HG02610 (cell line): ENCODE data around the gene THNSL1.
A peak's percentile ranks its signal among the peaks of the same experiment; 100 is the strongest.
"Not testable (repeated sequence)": the region's sequence is repeated elsewhere in the genome, so short reads cannot be mapped to it uniquely, and the experiment has no call there.

Experiments
- ATAC-seq: cut with Tn5 transposase; IDR thresholded peaks from one replicate; pipeline ENCODE4 v1.9.1; 2021; ENCODE audit warnings: mild to moderate bottlenecking, moderate library complexity; ENCODE audit not compliant: unreplicated experiment

THNSL1 gene

DNA sequence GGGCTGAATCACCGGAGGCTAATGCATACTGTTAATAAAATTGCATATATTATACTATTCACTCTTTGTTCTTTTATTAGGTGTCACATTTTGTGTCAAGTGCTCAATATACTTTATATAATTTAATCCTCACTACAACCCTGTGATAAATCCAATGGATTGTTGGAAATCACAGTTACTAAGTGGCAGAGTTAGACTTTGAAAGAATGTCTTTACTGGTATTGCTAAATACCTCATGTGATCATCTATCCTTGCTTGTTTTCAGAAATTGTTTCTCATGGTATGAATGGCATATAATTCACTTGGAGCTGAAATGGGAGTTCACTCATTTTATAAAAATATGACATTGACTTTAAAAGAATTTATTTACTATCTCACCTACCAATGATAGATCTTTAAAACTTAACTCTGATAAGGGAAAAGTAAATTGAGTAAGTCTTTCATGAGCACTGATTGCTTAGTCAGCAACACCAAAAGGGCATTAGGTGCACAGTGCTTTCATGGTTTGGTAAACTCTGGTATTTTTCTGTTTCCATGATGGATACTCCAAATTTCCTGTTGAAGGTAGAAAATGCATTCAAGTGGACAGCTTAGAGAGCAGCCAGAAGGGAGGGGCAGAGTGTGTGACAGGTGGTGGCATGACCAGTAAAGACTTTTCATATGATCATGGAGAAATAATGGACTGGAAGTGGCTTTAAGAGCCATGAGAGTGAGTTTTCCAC is 23.0 kb upstream of the THNSL1 start:
- no peak for ATAC-seq

GRCh38 chr10:24995072-24995471 is 21.3 kb upstream of the THNSL1 start:
- ATAC-seq, result no peak

- no peak for ATAC-seq
Observed at GRCh38 chr10:24998044-24998443, 18.4 kb upstream of the THNSL1 start.

- not testable (repeated sequence) for ATAC-seq
Observed at GRCh38 chr10:25011591-25011990, 4.8 kb upstream of the THNSL1 start.

GRCh38 chr10:25014579-25014978 is 1.8 kb upstream of the THNSL1 start:
- ATAC-seq, result no peak

GRCh38 chr10:25015828-25016375 is 510 bp upstream of the THNSL1 start, which contains the start of gene ENKUR:
ENKUR (minus strand) TSS chr10:25016158; CDS start chr10:25015936, 222 bp downstream.
- peak; percentile 65 for ATAC-seq

- peak; percentile 0 for ATAC-seq
Observed at GRCh38 chr10:25017154-25017590, 760 bp downstream of the THNSL1 start.

DNA sequence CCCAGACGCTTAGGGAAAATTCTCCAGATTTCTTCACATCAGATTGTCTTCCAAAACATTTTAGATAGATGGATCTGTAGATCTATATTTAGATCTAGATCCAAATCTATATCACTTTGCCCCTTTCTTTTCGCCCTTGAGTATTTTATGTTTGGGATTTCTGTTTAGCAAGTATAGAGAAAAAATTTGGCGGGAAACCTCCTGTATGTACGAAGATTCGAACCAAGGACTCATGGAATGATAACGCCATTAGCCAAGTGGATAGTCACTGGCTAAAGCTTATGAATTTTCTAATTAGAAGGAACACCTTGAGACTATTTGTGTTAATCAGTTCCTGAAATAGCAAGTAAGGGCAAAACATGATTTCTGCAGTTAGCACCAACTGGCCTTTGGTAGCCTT is 1.2 kb downstream of the THNSL1 start:
- no peak for ATAC-seq

- ATAC-seq, result no peak
Observed at GRCh38 chr10:25018703-25019102, 2.3 kb downstream of the THNSL1 start.

DNA sequence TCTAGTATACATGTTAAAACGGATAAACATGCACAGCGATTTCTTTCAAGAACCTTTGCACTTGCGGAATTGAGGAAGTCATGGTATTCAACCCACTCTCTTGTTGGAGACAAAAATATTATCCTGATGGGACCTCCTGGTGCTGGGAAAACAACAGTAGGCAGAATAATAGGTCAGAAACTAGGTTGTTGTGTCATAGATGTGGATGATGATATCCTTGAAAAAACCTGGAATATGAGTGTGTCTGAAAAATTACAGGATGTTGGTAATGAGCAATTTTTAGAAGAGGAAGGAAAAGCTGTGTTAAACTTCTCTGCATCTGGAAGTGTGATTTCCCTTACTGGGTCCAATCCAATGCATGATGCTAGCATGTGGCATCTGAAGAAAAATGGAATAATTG is 6.9 kb downstream of the THNSL1 start:
- ATAC-seq, result no peak

GRCh38 chr10:25024528-25024927 is 8.1 kb downstream of the THNSL1 start:
- no peak for ATAC-seq

DNA sequence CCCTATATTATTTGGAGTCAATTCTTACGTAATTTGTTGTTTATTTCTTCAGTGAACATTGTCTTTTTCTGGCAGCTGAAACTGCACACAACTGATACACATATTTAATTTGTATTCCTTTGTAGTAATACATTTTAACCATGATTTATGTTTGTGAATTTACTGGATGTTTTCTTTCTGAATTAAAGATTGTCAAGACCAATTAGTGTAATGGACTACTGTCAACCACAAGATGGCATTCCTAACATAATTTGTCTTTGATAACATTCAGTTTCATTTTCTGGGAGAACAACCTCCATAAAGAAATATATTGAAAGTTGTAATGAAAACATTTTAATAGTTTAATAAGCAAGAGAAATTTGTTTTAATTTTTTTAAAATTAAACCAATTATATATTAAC is 10.1 kb downstream of the THNSL1 start:
- no peak for ATAC-seq

- no peak for ATAC-seq
Observed at GRCh38 chr10:25028711-25029110, 12.3 kb downstream of the THNSL1 start.

DNA sequence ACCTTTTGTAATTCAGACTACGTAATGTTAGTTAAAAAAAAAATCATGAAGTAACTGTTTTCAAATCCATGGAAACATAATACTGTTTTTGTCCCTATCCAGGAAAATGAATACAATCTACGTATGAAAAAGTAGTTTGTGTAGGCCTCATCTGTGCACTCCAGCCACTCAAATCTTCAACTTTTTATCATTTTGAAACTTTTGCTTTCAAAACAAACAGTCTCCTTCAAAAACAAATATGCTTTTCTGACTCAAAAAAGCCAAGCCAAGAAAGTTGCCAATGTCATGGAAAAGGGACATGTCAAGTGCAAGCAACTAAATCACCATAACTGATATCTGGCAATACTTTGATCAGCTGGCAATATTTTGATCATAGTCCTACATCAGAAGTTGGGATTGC is 13.1 kb downstream of the THNSL1 start:
- no peak for ATAC-seq

GRCh38 chr10:25036381-25036780 is 20.0 kb downstream of the THNSL1 start:
- no peak for ATAC-seq

- no peak for ATAC-seq
Observed at GRCh38 chr10:25038325-25038724, 21.9 kb downstream of the THNSL1 start.

- no peak for ATAC-seq
Observed at GRCh38 chr10:25039531-25039930, 23.1 kb downstream of the THNSL1 start.

DNA sequence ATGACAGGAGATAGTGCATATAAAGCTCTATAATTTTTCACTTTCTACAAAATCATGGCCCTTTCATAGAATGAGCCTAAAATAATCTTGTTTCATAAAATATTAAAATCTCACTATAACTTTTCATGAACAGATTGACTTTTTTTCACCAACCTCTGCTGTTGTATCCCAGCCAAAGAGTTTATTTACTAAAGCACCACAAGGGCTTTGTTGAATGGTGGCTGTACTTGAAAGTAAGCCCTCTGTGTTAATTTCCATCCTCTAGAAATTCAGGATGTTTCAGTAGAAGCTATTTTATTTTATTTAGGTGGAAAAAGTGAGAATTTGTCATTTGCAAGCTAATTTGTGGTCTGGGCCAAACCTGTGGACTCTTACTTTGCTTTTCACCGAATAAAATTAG is 30.2 kb downstream of the THNSL1 start:
- ATAC-seq, result no peak

- no peak for ATAC-seq
Observed at GRCh38 chr10:25047088-25047487, 30.7 kb downstream of the THNSL1 start.

GRCh38 chr10:25047591-25048301 is 31.3 kb downstream of the THNSL1 start:
- ATAC-seq, result no peak

GRCh38 chr10:25048450-25048849 is 32.0 kb downstream of the THNSL1 start:
- no peak for ATAC-seq

DNA sequence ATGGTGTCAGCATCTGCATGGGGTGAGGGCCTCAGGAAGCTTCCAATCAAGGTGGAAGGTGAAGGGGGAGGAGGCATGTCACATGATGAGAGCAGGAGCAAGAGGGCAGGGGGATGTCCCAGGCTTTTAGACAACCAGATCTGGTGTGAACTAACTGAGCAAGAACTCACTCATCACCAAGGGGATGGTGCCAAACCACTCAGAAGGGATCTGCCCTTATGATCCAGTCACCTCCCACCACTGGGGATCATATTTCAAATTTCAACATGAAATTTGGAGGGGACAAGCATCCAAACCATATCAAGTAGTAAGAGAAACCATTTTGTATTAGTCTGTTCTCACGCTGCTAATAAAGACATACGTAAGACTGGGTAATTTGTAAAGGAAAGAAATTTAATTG is 33.6 kb downstream of the THNSL1 start:
- ATAC-seq, result no peak
